ENCODE measurements around the gene AREG. TPM values are rescaled to one million over a fixed set of nuclear protein-coding genes. Genes with fewer than 3 reads are reported as not detected.
A peak's percentile ranks its signal among the peaks of the same experiment; 100 is the strongest.

The AREG gene
- total and polyA plus RNA-seq, 9 of the 15 experiments (the other 6 are each of a cell fraction or from before 2014, with no cell fraction given): 1.4 to 7.7 (median 5.4) TPM

GRCh38 chr4:74444891-74445642, at the start of gene AREG (continued):
- TF ChIP-seq ZBTB49 (CRISPR knock-in tag; IDR thresholded peaks at IDR 0.05; ENCODE audit: borderline replicate concordance): no peak
- peak; percentile 55 to 90; a peak in 3 of 4 replicates for TF ChIP-seq MAZ (CRISPR knock-in tag; conservative IDR thresholded peaks at IDR 0.05 in 1 of 2, IDR thresholded peaks at IDR 0.05 in 1 of 2)
- TF ChIP-seq DACH1 (IDR thresholded peaks at IDR 0.05; ENCODE audit: partially characterized antibody): no peak
- no peak for TF ChIP-seq ZNF57 (CRISPR knock-in tag; IDR thresholded peaks at IDR 0.05)
- peak; percentile 85; the same call in 1 of the 2 replicates for TF ChIP-seq NKRF (IDR thresholded peaks at IDR 0.05; ENCODE audit: borderline replicate concordance)
- no peak for TF ChIP-seq ZNF75A (CRISPR knock-in tag; IDR thresholded peaks at IDR 0.05)
- TF ChIP-seq ZNF668 (CRISPR knock-in tag; IDR thresholded peaks at IDR 0.05): no peak
- peak; percentile 79 for TF ChIP-seq ZFX (CRISPR knock-in tag; IDR thresholded peaks at IDR 0.05)
- TF ChIP-seq CREB1 (IDR thresholded peaks at IDR 0.05): peak; percentile 75
- peak; percentile 90 for TF ChIP-seq CREB1 (CRISPR knock-in tag; IDR thresholded peaks at IDR 0.05)
- TF ChIP-seq HES1 (IDR thresholded peaks at IDR 0.05; ENCODE audit: low read depth): no peak
- TF ChIP-seq ZFP91 (CRISPR knock-in tag; IDR thresholded peaks at IDR 0.05): no peak
- TF ChIP-seq ELK1 (CRISPR knock-in tag; IDR thresholded peaks at IDR 0.05): no peak
- TF ChIP-seq ZNF274 (IDR thresholded peaks at IDR 0.05; ENCODE audit: borderline replicate concordance, low read depth, low read length): no peak
- TF ChIP-seq BRF1 (IDR thresholded peaks at IDR 0.05; ENCODE audit: borderline replicate concordance, extremely low read depth, insufficient read length): no peak
- TF ChIP-seq TAF1 (IDR thresholded peaks at IDR 0.05; ENCODE audit: control insufficient read depth, extremely low read depth, insufficient read depth, low read length, severe bottlenecking): no peak
- no peak for TF ChIP-seq ETS2 (tag; IDR thresholded peaks at IDR 0.05; ENCODE audit: borderline replicate concordance, poor library complexity, severe bottlenecking)
- TF ChIP-seq ARID2 (IDR thresholded peaks at IDR 0.05): no peak
- no peak for TF ChIP-seq ADNP (tag; IDR thresholded peaks at IDR 0.05)
- no peak for TF ChIP-seq MCM5 (IDR thresholded peaks at IDR 0.05; ENCODE audit: low read depth)

Measured in K562 (cell line).